Effector CD8-positive, alpha-beta T cell (primary cell): ENCODE data around the gene TMEM72.

Source experiments
- DNase-seq: peaks from one replicate; lab custom pipeline; 2025; lab: John Stamatoyannopoulos, UW

Gene TMEM72

GRCh38 chr10:44980309-44981171 lies 69.4 kb downstream of the TMEM72 start:
- DNase-seq, result no peak

GRCh38 chr10:44981172-44982113 lies 70.3 kb downstream of the TMEM72 start:
- no peak for DNase-seq

GRCh38 chr10:44982114-44982460 lies 71.0 kb downstream of the TMEM72 start:
- no peak for DNase-seq

DNA sequence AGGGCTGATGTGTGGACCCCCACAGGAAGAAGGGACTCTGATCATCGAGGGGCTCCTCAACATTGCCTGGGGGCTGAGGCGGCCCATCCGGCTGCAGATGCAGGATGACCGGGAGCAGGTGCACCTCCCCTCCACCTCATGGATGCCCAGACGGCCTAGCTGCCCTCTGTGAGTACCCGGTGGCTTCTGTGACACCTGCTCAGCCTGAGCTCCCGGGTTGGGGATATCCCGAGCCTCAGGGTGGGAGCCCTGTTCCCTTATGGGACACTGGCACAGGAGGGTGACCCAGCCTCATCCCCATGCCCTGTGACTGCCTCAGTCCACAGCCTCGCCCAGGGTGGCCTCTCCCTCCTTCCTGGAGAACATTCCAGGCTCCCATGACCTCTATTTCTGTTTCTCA lies 71.4 kb downstream of the TMEM72 start:
- DNase-seq, result no peak

- DNase-seq, result no peak
Measured at GRCh38 chr10:44983066-44983894, 72.1 kb downstream of the TMEM72 start.

DNA sequence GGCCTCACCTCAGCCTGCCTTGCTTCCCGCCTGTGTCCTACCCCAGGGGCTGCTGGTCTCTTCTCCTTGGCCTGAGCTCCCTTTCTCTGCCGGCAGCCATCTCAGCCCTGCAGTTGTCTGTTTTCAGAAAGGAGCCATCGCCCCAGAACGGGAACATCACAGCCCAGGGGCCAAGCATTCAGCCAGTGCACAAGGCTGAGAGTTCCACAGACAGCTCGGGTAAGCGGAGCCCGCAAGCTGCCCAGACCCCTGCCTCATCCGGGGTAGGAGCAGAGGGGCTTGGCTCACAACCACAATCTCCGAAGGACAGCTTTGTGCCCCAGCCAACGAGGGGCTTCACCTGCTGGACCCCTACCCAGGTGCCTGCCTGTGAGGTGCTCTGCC lies 72.8 kb downstream of the TMEM72 start:
- no peak for DNase-seq

DNA sequence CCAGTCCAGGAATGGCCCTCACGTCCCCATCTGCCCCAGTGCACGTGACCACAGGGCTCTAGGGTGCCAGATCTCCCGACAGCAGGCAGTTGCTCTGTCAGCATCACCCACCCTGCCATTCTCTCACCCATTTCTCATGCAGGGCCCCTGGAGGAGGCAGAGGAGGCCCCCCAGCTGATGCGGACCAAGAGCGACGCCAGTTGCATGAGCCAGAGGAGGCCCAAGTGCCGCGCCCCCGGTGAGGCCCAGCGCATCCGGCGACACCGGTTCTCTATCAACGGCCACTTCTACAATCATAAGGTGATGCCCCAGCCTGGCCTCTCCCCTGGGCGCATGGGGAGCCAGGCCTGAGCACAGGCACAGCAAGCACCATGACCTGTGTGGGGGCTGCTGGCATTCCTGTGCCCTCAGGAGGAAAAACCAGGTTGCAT lies 73.5 kb downstream of the TMEM72 start:
- DNase-seq, result no peak

DNA sequence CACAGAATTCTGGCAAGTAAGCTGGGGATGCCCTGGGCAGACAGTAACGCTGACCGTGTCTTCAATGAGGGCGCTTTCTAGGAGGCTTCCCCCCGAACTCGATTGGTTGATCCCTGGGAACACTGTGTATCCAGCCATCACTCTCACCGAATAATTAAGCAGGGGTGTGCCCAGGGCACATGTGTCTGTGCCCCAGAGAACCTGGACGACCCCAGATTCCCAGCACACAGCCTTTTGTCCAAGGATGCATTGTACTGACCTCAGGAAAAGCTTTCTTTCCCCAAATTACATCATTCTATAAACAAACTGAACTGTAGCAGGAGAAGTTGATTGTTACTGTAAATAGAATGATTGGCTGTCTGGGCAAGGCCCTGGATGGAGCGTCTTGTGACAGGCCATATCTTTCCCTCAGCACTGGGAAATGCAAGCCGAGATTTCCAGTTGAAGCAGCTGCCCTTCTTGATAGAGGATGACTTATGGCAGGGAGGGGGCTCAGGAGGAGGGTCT lies 74.1 kb downstream of the TMEM72 start:
- DNase-seq, result no peak

DNA sequence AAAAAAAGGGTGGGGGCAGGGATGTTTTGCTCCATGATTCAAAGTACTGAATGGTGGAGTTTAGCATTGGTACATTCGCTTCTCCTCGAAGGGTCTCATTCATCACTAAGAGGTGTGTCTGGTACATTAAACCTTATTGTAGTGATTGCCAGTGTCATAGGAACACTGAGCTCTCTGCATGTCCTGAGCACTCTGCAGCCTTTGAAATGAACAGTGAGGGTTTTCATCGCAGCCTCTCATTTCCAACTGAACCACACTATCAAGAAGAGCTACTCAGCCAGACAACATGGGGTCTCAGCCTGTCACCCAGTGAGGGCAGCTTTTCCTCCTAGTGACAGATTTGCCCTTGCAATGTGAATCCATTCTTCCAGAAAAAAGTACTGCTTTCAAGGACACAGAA lies 75.0 kb downstream of the TMEM72 start:
- DNase-seq, result no peak
